Measurements from ENCODE around the gene PEAK1.

Gene PEAK1

GRCh38 chr15:77083381-77084160 is 336.3 kb downstream of the PEAK1 start:
- peak; percentile 82 for DNase-seq

GRCh38 chr15:77081971-77082370 is 337.9 kb downstream of the PEAK1 start:
- no peak for DNase-seq

- DNase-seq: no peak
These were observed 343.5 kb downstream of the PEAK1 start for GRCh38 chr15:77076323-77076915.

- no peak for DNase-seq
These were observed 344.4 kb downstream of the PEAK1 start for GRCh38 chr15:77075528-77075927.

- DNase-seq: no peak
These were observed 345.6 kb downstream of the PEAK1 start for GRCh38 chr15:77074350-77074749.

- no peak for DNase-seq
These were observed 348.3 kb downstream of the PEAK1 start for GRCh38 chr15:77071305-77072223.

- peak; percentile 75 for DNase-seq
These were observed 349.2 kb downstream of the PEAK1 start, which contains the start of gene TSPAN3 for GRCh38 chr15:77070495-77071304. Gene TSPAN3, minus strand, starts transcription at chr15:77071109. Its CDS starts 155 bp downstream, at chr15:77070954.

- DNase-seq: no peak
These were observed 349.8 kb downstream of the PEAK1 start for GRCh38 chr15:77070180-77070494.

GRCh38 chr15:77069521-77070121 is 350.3 kb downstream of the PEAK1 start:
- DNase-seq: no peak

- DNase-seq: no peak
These were observed 351.3 kb downstream of the PEAK1 start for GRCh38 chr15:77068633-77069032.

- DNase-seq: no peak
These were observed 352.1 kb downstream of the PEAK1 start for GRCh38 chr15:77067691-77068367.

- DNase-seq: no peak
These were observed 352.8 kb downstream of the PEAK1 start for GRCh38 chr15:77066971-77067690.

GRCh38 chr15:77064539-77065308 is 355.2 kb downstream of the PEAK1 start:
- no peak for DNase-seq

GRCh38 chr15:77064063-77064462 is 355.8 kb downstream of the PEAK1 start:
- DNase-seq: no peak

- no peak for DNase-seq
These were observed 356.7 kb downstream of the PEAK1 start for GRCh38 chr15:77063249-77063648.

GRCh38 chr15:77060546-77060945 is 359.4 kb downstream of the PEAK1 start:
- no peak for DNase-seq

- DNase-seq: no peak
These were observed 360.0 kb downstream of the PEAK1 start for GRCh38 chr15:77059786-77060361.

- no peak for DNase-seq
These were observed 361.4 kb downstream of the PEAK1 start for GRCh38 chr15:77058468-77058867.

GRCh38 chr15:77057685-77058084 is 362.2 kb downstream of the PEAK1 start:
- DNase-seq: no peak

- no peak for DNase-seq
These were observed 362.8 kb downstream of the PEAK1 start for GRCh38 chr15:77057072-77057471.
